HepG2 (cell line): ENCODE measurements around the gene NCAPG. TPM values are rescaled to one million over a fixed set of nuclear protein-coding genes. Genes with fewer than 3 reads are reported as not detected.

ENCODE experiments used
- ATAC-seq: fragments of 200-7000 bp; cut with Tn5 transposase; 3 replicates; pipeline ENCODE4 v1.9.1; 2020; ENCODE audit warnings: mild to moderate bottlenecking, moderate library complexity
- BruUV-seq: library from RNA; stranded (reverse); fragments of 400-500 nt; replicated peaks from 2 replicates; lab custom pipeline; 2021; lab: Mats Ljungman, UMichigan
- CTCF ChIA-PET: fragments of 300-600 bp; formaldehyde crosslinking; extraction: SDS; loops from one replicate; lab custom pipeline; 2021; ENCODE audit warnings: low total read pairs, inconsistent platforms, low intra/inter-chr PET ratio; lab: Yijun Ruan, JAX
- POLR2A ChIA-PET: fragments of 350-600 bp; sonication (Branson Sonifier 250); formaldehyde crosslinking; loops from one replicate; lab custom pipeline; 2020; ENCODE audit warnings: antibody characterized with exemption, inconsistent platforms; lab: Yijun Ruan, JAX
- DNase-seq: peaks from one replicate; pipeline ENCODE4 v3.0.0-alpha.2; 2015; ENCODE audit warnings: low spot score
- FAIRE-seq: peaks from 3 replicates; lab custom pipeline; 2011; peaks lifted over from hg19 to GRCh38; lab: Jason Lieb, UNC
- H2AFZ ChIP-seq: one replicate; pipeline ENCODE4 v1.6.1; 2011; ENCODE audit warnings: low read length, inconsistent platforms
- H3K27ac ChIP-seq: fragments of 300-600 bp; 3 replicates; pipeline ENCODE4 v1.8.0; 2011; ENCODE audit warnings: mixed run types, mild to moderate bottlenecking, mixed read lengths, low read length, inconsistent platforms; ENCODE audit not compliant: insufficient read depth; ENCODE audit errors: extremely low read length
- H3K27me3 ChIP-seq, 2 experiments: fragments of 200-600 bp in 1 of 2; 2 replicates in 1 of 2; 3 replicates in 1 of 2; pipeline versions ENCODE4 v1.6.0 to v1.8.0; 2011; ENCODE audit warnings: low read length in 2 of 2, mild to moderate bottlenecking in 2 of 2, moderate library complexity in 2 of 2, inconsistent platforms in 1 of 2; ENCODE audit not compliant: insufficient read depth in 2 of 2, control insufficient read depth in 1 of 2
- H3K36me3 ChIP-seq, 2 experiments: fragments of 200-600 bp in 1 of 2; replicated peaks in 1 of 2; 2 replicates in 1 of 2; 3 replicates in 1 of 2; pipeline versions ENCODE4 v1.5.1 to v1.8.0; 2011; ENCODE audit warnings: low read length in 2 of 2, inconsistent platforms in 1 of 2; ENCODE audit not compliant: insufficient read depth in 2 of 2, control insufficient read depth in 1 of 2
- H3K4me1 ChIP-seq: 2 replicates; pipeline ENCODE4 v1.5.1; 2012; ENCODE audit warnings: low read length, inconsistent platforms; ENCODE audit not compliant: insufficient read depth
- H3K4me2 ChIP-seq: 2 replicates; pipeline ENCODE4 v1.6.0; 2011; ENCODE audit warnings: low read depth, low read length, inconsistent platforms
- H3K4me3 ChIP-seq, 3 experiments: fragments of 200-600 bp in 1 of 3; sonication (generic), shearing (Covaris generic) in 1 of 3; replicated peaks in 1 of 3; 2 replicates each; pipeline ENCODE4 v1.5.1; 2011 to 2016; ENCODE audit warnings: low read length in 3 of 3, inconsistent platforms in 2 of 3, low read depth in 2 of 3, mild to moderate bottlenecking in 2 of 3, control low read depth in 1 of 3, mixed read lengths in 1 of 3; ENCODE audit not compliant: insufficient read depth in 1 of 3
- H3K79me2 ChIP-seq: one replicate; pipeline ENCODE4 v1.6.1; 2011; ENCODE audit warnings: low read length, inconsistent platforms; ENCODE audit not compliant: insufficient read depth
- H3K9ac ChIP-seq: 2 replicates; pipeline ENCODE4 v1.6.0; 2011; ENCODE audit warnings: mild to moderate bottlenecking, low read depth, low read length, inconsistent platforms; ENCODE audit not compliant: insufficient read depth
- H3K9me3 ChIP-seq: 2 replicates; pipeline ENCODE4 v1.5.1; 2012; ENCODE audit warnings: mild to moderate bottlenecking, low read length
- H4K20me1 ChIP-seq: 2 replicates; pipeline ENCODE4 v1.6.0; 2011; ENCODE audit warnings: inconsistent platforms, mild to moderate bottlenecking, low read length, moderate library complexity; ENCODE audit not compliant: insufficient read depth
- BRCA1 ChIP-seq: sonication (generic); formaldehyde crosslinking; IDR thresholded peaks from 2 replicates; pipeline ENCODE4 v1.4.0; 2020; ENCODE audit warnings: missing genetic modification reagents
- GTF2F1 ChIP-seq: fragments of 150-350 bp; IDR thresholded peaks from 2 replicates; pipeline ENCODE4 v1.6.1; 2014; ENCODE audit warnings: low read length
- KDM4B ChIP-seq: sonication (generic); formaldehyde crosslinking; IDR thresholded peaks from 2 replicates; pipeline ENCODE4 v1.4.0; 2020; ENCODE audit warnings: missing genetic modification reagents
- MAFF ChIP-seq: IDR thresholded peaks from 2 replicates; pipeline ENCODE4 v1.6.1; 2011; ENCODE audit warnings: low read depth, low read length, improper control_type of control experiment
- MAFK ChIP-seq, 2 experiments: IDR thresholded peaks in 1 of 2; conservative IDR thresholded peaks in 1 of 2; 2 replicates each; pipeline ENCODE4 v1.6.1; 2011; ENCODE audit warnings: improper control_type of control experiment in 2 of 2, low read length in 2 of 2
- NFE2L1 ChIP-seq: sonication (generic); formaldehyde crosslinking; IDR thresholded peaks from 2 replicates; pipeline ENCODE4 v1.4.0; 2020; ENCODE audit warnings: missing genetic modification reagents, mild to moderate bottlenecking, borderline replicate concordance
- NR2C2 ChIP-seq: sonication (generic); formaldehyde crosslinking; IDR thresholded peaks from 2 replicates; pipeline ENCODE4 v1.4.0; 2020; ENCODE audit warnings: missing genetic modification reagents, mild to moderate bottlenecking, moderate library complexity, borderline replicate concordance
- POGK ChIP-seq: sonication (generic); formaldehyde crosslinking; conservative IDR thresholded peaks from 2 replicates; pipeline ENCODE4 v1.8.0; 2022; ENCODE audit warnings: mild to moderate bottlenecking, moderate library complexity, missing genetic modification reagents
- SKIL ChIP-seq: sonication (generic); formaldehyde crosslinking; IDR thresholded peaks from 2 replicates; pipeline ENCODE4 v1.8.0; 2022; ENCODE audit warnings: missing genetic modification reagents, mild to moderate bottlenecking, moderate library complexity, borderline replicate concordance
- TBP ChIP-seq: sonication (generic); formaldehyde crosslinking; IDR thresholded peaks from 2 replicates; pipeline ENCODE4 v1.5.0; 2020; ENCODE audit warnings: missing genetic modification reagents
- TOPORS ChIP-seq: sonication (generic); formaldehyde crosslinking; IDR thresholded peaks from 2 replicates; pipeline ENCODE4 v1.8.0; 2023; ENCODE audit warnings: mild to moderate bottlenecking, missing genetic modification reagents
- ZBTB33 ChIP-seq: sonication (generic); formaldehyde crosslinking; IDR thresholded peaks from 2 replicates; pipeline ENCODE4 v1.4.0; 2020; ENCODE audit warnings: missing genetic modification reagents
- ZFP62 ChIP-seq: sonication (generic); formaldehyde crosslinking; IDR thresholded peaks from 2 replicates; pipeline ENCODE4 v1.4.0; 2020; ENCODE audit warnings: missing genetic modification reagents
- ZNF512B ChIP-seq: sonication (generic); formaldehyde crosslinking; IDR thresholded peaks from 2 replicates; pipeline ENCODE4 v1.5.1; 2020; ENCODE audit warnings: missing genetic modification reagents, mild to moderate bottlenecking, borderline replicate concordance
- ZNF644 ChIP-seq: IDR thresholded peaks from 2 replicates; pipeline ENCODE4 v1.6.1; 2016; ENCODE audit warnings: low read depth
- ZNF816 ChIP-seq: sonication (generic); formaldehyde crosslinking; IDR thresholded peaks from 2 replicates; pipeline ENCODE4 v1.8.0; 2022; ENCODE audit warnings: missing genetic modification reagents, mild to moderate bottlenecking, borderline replicate concordance
- ZNF83 ChIP-seq: sonication (generic); formaldehyde crosslinking; IDR thresholded peaks from 2 replicates; pipeline ENCODE4 v1.4.0; 2020; ENCODE audit warnings: missing genetic modification reagents, mild to moderate bottlenecking, borderline replicate concordance
- in situ Hi-C: cut with HindIII; loops from 2 replicates; pipeline ENCODE4 v1.10.0; 2017; ENCODE audit warnings: low pct_unique_long_range_greater_than_20kb; ENCODE audit not compliant: extremely low pct_ligation_motif_present
- intact Hi-C: fragments of 100-400 bp; cut with micrococcal nuclease; formaldehyde crosslinking; loops from one replicate; pipeline ENCODE4 v1.10.0; 2022; ENCODE audit not compliant: unreplicated experiment
- polyA plus RNA-seq, 8 experiments: library from polyadenylated mRNA; depleted of rRNA in 3 of 8; stranded (reverse) in 7 of 8; unstranded in 1 of 8; fragments of >200 nt; fragmentation: Illumina TruSeq in 4 of 8; extraction: Trizol in 4 of 8; gene quantifications; 2 replicates each; pipeline versions ENCODE4 v1.2.1 to v1.2.3, GENCODE V29; 2011 to 2016; ENCODE audit warnings: low read depth in 4 of 8, missing spikeins in 1 of 8, mixed read lengths in 1 of 8; ENCODE audit not compliant: insufficient read depth in 1 of 8
- total RNA-seq, 5 experiments: library from RNA; depleted of rRNA; stranded (reverse); fragments of >200 nt; fragmentation: Illumina TruSeq; extraction: Trizol; gene quantifications; 2 replicates each; pipeline ENCODE4 v1.2.3, GENCODE V29; 2016; ENCODE audit warnings: low read depth in 1 of 5

The NCAPG gene
- total and polyA plus RNA-seq, 2 of the 13 experiments (the other 11 are each of a cell fraction or from before 2014, with no cell fraction given): 14.8 to 61.9 TPM

GRCh38 chr4:17851959-17852358, 41.2 kb downstream of the NCAPG start:
- Histone ChIP-seq H3K9me3 (no peaks in the 10 kb centered on the region), H3K27ac (no peak overlapping the region), H3K27me3 (no peaks in the 10 kb centered on the region), H4K20me1 (no peaks in the 10 kb centered on the region), H3K4me2 (no peak overlapping the region), H3K79me2 (no peaks in the 10 kb centered on the region), H2AFZ (no peak overlapping the region), H3K36me3 (no peaks in the 10 kb centered on the region), H3K4me3 (no peak overlapping the region), H3K4me1 (0 out of 2 replicates have a peak, but pooled peaks cover 3% of the 10 kb centered on the region), H3K9ac (no peak overlapping the region)
- DNase-seq: no peak
- ChIA-PET CTCF (no interaction called here), POLR2A (no interaction called here)
- no peak for FAIRE-seq
- ATAC-seq: no peak
- intact Hi-C loops: no loop called here
- in situ Hi-C loops: no loop called here
- TF ChIP-seq MAFK (conservative IDR thresholded peaks at IDR 0.05 in 1 of 2, IDR thresholded peaks at IDR 0.05 in 1 of 2; ENCODE audit: low read length in 2 of 2) (peak; percentile 59 to 79; a peak in 3 of 4 replicates), KDM4B (CRISPR knock-in tag) (no peak), ZFP62 (CRISPR knock-in tag) (no peak), BRCA1 (CRISPR knock-in tag) (no peak), MAFF (peak; percentile 77), ZNF512B (CRISPR knock-in tag) (no peak), ZNF816 (CRISPR knock-in tag) (no peak), TBP (no peak), ZBTB33 (no peak), TOPORS (CRISPR knock-in tag) (no peak), ZNF644 (no peak), NR2C2 (CRISPR knock-in tag) (no peak), POGK (CRISPR knock-in tag) (no peak), GTF2F1 (no peak), ZNF83 (CRISPR knock-in tag) (no peak), NFE2L1 (CRISPR knock-in tag) (no peak), SKIL (CRISPR knock-in tag) (no peak)
- BruUV-seq: no TSS peak
